GM10847 (cell line): Measurements from ENCODE around the gene CLCF1.
A peak's percentile ranks its signal among the peaks of the same experiment; 100 is the strongest.

Experiments
- POLR2A ChIP-seq: IDR thresholded peaks from 2 replicates; pipeline ENCODE4 v1.6.1; 2011; ENCODE audit not compliant: insufficient read length; ENCODE audit errors: extremely low read depth

CLCF1 gene

DNA sequence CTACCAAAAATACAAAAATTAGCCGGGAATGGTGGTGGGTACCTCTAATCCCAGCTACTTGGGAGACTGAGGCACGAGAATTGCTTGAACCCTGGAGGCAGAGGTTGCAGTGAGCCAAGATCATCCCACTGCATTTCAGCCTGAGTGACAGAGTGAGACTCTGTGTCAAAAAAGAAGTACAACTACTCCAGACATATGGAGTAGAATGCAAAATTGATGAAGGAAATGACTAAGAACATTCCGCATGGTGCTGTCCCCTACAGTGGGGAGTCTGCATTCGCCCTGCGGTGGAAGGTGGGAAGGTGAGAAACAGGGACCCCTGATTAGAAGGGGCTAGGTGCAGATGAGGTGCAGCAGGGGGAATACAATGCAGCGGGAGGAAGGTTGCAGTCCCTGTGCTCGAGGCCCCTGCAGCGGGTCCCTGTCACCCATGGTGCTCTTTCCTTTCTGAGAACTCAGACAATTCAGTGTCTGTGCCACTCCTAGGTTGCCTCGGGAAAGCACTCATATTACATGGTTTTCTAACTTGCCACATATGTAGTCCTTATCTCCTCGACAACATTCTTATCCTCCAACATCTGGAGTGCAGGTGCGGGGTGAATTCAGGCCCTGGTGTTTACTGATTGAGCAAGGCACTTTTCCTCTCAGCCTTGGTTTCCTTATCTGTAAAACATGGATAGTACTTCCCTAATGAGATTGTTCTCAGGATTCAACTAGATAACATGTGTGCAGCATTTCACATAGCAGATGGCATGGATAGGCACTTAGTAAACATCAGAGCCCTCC, 25.2 kb downstream of the CLCF1 start:
- no peak for TF ChIP-seq POLR2A

- no peak for TF ChIP-seq POLR2A
Observed at GRCh38 chr11:67345920-67346819, 27.2 kb downstream of the CLCF1 start.

- TF ChIP-seq POLR2A, result no peak
Observed at GRCh38 chr11:67345247-67345919, 28.0 kb downstream of the CLCF1 start.

DNA sequence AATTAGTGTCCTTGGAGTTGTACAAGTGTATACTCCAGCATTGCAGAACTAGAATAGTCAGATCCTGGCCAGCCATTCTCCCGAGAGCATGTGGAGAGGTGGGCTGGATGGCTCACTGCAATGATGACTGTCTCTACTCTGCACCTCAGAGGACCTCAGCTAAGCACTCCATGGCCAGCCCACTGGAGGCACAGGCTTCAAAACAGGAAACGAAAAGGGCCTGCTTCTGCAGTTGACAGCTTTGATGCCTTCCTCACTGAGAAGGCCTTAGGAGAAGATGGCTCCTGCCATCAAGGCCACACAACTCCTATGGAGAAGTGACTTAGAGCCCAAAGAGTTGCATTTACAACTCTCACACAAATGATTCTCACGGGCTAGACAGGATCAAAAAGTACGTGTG, 29.1 kb downstream of the CLCF1 start:
- TF ChIP-seq POLR2A, result no peak

DNA sequence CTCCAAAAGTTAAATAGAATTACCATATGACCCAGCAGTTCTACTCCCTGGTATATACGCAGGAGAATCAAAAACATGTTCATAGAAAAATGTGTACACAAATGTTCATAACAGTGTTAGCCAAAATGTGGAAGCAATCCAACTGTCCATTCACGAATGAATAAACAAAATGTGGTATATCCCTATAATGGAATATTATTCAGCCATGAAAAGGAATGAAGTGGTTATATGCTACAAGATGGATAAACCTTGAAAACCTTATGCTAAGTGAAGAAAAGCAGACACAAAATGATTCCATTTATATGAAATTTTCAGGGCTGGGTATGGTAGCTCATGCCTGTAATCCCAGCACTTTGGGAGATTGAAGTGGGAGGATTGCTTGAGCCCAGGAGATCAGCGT, 36.1 kb downstream of the CLCF1 start:
- no peak for TF ChIP-seq POLR2A

- no peak for TF ChIP-seq POLR2A
Observed at GRCh38 chr11:67332081-67332691, 41.2 kb downstream of the CLCF1 start.

- no peak for TF ChIP-seq POLR2A
Observed at GRCh38 chr11:67323526-67323925, 49.9 kb downstream of the CLCF1 start.

DNA sequence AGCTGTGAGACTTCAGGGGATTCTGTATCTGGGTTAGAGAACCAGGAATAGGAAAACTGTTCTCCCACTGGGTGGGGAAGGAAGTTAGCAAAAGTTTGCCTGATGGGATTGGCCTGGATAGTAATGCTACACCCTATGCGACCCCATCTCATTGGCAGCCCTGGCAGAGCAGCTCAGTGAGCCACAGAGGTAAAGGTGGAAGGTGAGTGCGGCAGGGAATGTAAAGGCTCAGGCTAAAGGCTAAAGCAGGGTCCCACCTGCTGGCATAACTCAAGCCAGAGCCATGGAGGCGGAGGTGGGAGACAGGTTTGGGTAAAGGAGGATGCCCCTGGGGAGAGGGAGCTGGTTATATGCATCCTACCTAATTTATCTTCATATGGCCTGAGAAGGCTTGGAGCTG, 51.3 kb downstream of the CLCF1 start:
- TF ChIP-seq POLR2A, result no peak

GRCh38 chr11:67321313-67321871, 52.0 kb downstream of the CLCF1 start:
- TF ChIP-seq POLR2A, result no peak

- no peak for TF ChIP-seq POLR2A
Observed at GRCh38 chr11:67320691-67321090, 52.7 kb downstream of the CLCF1 start.

- no peak for TF ChIP-seq POLR2A
Observed at GRCh38 chr11:67320011-67320410, 53.4 kb downstream of the CLCF1 start.

DNA sequence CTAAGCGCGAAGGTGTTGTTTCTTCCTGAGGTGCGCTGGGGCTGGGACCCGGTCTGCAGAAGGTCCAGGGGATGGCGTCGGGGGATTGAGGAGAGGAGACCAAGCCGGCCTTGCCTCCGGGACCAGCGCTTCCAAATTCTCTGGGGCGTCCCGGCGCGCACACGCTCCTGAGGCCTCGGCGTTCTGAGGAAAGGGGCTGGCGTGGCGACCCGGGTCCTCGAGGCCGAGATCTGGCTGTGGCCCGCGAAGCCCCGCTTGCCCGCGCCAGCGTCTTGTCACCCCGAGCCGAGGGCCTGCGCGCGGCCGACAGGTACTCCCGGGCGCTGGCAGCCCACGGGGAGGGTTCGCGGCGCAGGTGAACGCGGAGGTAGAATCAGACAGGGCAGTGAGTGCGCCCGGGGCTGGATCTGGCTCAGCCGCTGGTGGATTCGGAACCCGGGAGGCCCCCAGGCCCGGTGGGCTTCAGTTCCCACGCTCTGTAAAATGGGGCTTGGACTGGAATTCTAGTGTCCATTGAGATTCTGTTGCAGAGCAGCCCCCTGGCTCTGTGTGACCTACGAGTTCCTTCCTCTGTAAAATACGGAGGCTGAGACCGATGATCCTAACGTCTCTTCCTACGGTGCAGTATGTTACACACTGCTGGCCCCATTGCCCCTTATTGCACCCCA, 55.4 kb downstream of the CLCF1 start:
- TF ChIP-seq POLR2A, result no peak

DNA sequence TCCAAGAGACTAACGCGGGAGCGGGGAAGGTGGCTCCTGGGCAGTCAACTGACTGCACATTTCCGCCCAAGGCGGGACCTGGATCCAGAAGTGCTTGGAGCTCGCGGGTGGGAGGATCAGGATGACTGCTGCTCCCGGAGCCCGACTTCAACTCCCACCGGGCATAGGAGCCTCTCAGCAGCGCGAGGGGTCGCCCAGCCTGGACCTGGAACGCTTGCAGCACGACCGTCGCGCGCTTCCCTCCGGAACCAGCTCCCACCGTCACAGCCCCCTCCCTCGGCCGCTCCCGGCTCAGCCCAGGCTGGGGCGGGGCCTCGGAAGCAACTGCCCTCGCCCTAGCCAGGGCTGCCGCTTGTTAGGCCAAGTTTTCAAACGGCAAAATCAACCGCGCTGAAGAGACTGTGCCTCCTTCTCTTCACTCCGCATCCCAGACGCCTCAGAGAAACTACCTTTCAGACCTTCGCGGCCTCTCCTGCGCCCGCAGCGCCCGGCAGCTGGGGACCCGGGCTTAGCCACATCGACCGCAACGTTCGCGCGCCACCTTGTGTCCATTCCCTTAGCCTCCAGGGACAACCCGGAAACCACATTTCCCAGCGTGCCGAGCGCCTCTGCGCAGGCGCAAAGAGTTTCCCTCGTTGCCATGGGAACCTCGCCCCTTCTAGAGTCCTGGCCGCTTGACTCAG, 56.1 kb downstream of the CLCF1 start:
- peak; percentile 61 for TF ChIP-seq POLR2A

- no peak for TF ChIP-seq POLR2A
Observed at GRCh38 chr11:67316882-67317204, 56.6 kb downstream of the CLCF1 start.
